Upper lobe of left lung (tissue), 6 donors: ENCODE data around the gene CDKL2. TPM values are rescaled to one million over a fixed set of nuclear protein-coding genes. Genes with fewer than 3 reads are reported as not detected.

ENCODE experiments used
- ATAC-seq, 2 donors: fragments of 200-7000 bp; cut with Tn5 transposase; one replicate each; pipeline ENCODE4 v1.9.1; 2022; ENCODE audit warnings: mild to moderate bottlenecking in 2 of 2, moderate library complexity in 2 of 2; ENCODE audit not compliant: low FRiP score in 2 of 2
- DNase-seq, 2 donors: peaks; one replicate each; pipeline ENCODE4 v3.0.0-alpha.2; 2019 to 2020
- H3K27ac ChIP-seq, 4 donors: fragments of 200-600 bp; sonication (generic); one replicate each; pipeline ENCODE4 v1.5.1; 2016 to 2019
- H3K27me3 ChIP-seq, 4 donors: fragments of 200-600 bp; sonication (generic); one replicate each; pipeline ENCODE4 v1.5.1; 2017 to 2019
- H3K36me3 ChIP-seq, 4 donors: fragments of 200-600 bp; sonication (generic); one replicate each; pipeline ENCODE4 v1.5.1; 2016 to 2019
- H3K4me1 ChIP-seq, 4 donors: fragments of 200-600 bp; sonication (generic); one replicate each; pipeline ENCODE4 v1.5.1; 2018 to 2019
- H3K4me3 ChIP-seq, 4 donors: fragments of 200-600 bp; sonication (generic); one replicate each; pipeline ENCODE4 v1.5.1; 2017 to 2019; ENCODE audit warnings: mild to moderate bottlenecking in 2 of 4, moderate library complexity in 1 of 4
- H3K9me3 ChIP-seq, 4 donors: fragments of 200-600 bp; sonication (generic); one replicate each; pipeline ENCODE4 v1.5.1; 2018 to 2019
- EP300 ChIP-seq, 4 donors: sonication (generic); formaldehyde crosslinking; IDR thresholded peaks; one replicate each; pipeline ENCODE4 v1.5.1; 2017; ENCODE audit warnings: antibody characterized with exemption in 4 of 4, control low read depth in 2 of 4
- POLR2A ChIP-seq, 4 donors: fragments of 450-650 bp; IDR thresholded peaks; one replicate each; pipeline ENCODE4 v1.5.1; 2016 to 2017; ENCODE audit warnings: antibody characterized with exemption in 4 of 4, mild to moderate bottlenecking in 2 of 4
- POLR2AphosphoS5 ChIP-seq, 2 donors: sonication (generic); formaldehyde crosslinking; IDR thresholded peaks; one replicate each; pipeline ENCODE4 v1.5.1; 2017; ENCODE audit warnings: antibody characterized with exemption in 2 of 2
- WGBS, 2 donors: methylation state at CpG; one replicate each; pipeline ENCODE4 v1.1.5; 2017 to 2018; 5-methylcytosine and 5-hydroxymethylcytosine counted together
- total RNA-seq, 6 donors: library from RNA; depleted of rRNA in 4 of 6; stranded (reverse); fragments of >200 nt in 4 of 6; gene quantifications; one replicate each; pipeline versions ENCODE4 v1.1.0 to v1.2.1, GENCODE V29; 2016 to 2021
- TF ChIP-seq, protein P1 (sequence below), 6 experiments: fragments of 450-650 bp in 4 of 6; fragments of 200-600 bp in 2 of 6; sonication (generic) in 2 of 6; IDR thresholded peaks; one replicate each; pipeline ENCODE4 v1.5.1; 2016 to 2019; ENCODE audit warnings: antibody characterized with exemption in 6 of 6
- donor health status: DM: no; HTN: no; CAD: no; lungs with moderate emphysema.
- donor health status: DM: no; HTN: yes; CAD: no; lungs with severe emphysema.

CDKL2 gene
- total RNA-seq, 6 donors from 2014 or later, result 3.7 to 32.4 (median 17.0) TPM

DNA sequence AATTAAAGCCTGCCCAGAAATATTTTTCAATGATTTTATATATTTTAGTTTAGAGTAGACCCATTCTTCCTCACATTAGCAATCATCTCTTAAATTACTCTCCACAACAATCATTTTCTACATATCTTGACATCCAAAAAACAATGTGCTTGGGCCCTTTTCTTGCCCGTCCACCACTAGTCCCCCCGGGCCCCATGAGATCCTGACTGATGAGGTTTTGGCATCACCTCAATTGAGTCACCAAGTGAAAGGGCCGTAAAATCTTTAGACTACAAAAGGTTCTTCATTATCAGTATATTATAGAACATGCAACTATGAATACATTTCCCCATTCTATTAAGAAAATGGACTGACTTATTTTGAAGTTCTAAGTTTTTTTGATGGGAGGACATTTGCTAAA is 4.0 kb upstream of the CDKL2 start:
- ATAC-seq, result no peak
- no peak for DNase-seq
- WGBS, 2 donors, result 83 to 94% methylated on average over 3 of the region's 3 CpGs
- Histone ChIP-seq H3K27me3 (no peaks in the 10 kb centered on the region), H3K27ac (no peak overlapping the region), H3K4me1 (peaks cover 0 to 17% (median 11%) of the 10 kb centered on the region in 4 donors), H3K36me3 (no peaks in the 10 kb centered on the region), H3K4me3 (no peak overlapping the region), H3K9me3 (no peaks in the 10 kb centered on the region)
- TF ChIP-seq POLR2AphosphoS5 (IDR thresholded peaks at IDR 0.05) (no peak), POLR2A (IDR thresholded peaks at IDR 0.05) (no peak), EP300 (IDR thresholded peaks at IDR 0.05) (no peak)
- TF ChIP-seq, protein P1, sequence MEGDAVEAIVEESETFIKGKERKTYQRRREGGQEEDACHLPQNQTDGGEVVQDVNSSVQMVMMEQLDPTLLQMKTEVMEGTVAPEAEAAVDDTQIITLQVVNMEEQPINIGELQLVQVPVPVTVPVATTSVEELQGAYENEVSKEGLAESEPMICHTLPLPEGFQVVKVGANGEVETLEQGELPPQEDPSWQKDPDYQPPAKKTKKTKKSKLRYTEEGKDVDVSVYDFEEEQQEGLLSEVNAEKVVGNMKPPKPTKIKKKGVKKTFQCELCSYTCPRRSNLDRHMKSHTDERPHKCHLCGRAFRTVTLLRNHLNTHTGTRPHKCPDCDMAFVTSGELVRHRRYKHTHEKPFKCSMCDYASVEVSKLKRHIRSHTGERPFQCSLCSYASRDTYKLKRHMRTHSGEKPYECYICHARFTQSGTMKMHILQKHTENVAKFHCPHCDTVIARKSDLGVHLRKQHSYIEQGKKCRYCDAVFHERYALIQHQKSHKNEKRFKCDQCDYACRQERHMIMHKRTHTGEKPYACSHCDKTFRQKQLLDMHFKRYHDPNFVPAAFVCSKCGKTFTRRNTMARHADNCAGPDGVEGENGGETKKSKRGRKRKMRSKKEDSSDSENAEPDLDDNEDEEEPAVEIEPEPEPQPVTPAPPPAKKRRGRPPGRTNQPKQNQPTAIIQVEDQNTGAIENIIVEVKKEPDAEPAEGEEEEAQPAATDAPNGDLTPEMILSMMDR (IDR thresholded peaks at IDR 0.05), result no peak

DNA sequence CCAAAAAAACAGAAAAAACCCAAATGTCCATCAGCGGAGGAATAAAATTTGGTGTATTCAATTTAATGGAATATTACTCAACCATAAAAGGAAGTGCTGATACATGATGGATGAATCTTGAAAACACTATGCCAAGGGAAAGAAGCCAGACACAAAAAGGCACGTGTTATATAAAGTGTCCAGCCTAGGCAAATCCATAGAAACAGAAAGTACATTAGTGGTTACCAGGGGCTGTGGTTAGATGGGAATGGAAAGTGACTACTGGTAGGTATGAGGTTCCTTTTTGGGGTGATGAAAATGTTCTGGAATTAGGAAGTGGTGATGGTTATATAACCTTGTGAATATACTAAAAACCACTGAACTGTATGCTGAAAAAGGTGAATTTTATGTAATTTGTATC is 3.5 kb upstream of the CDKL2 start:
- H3K4me3 ChIP-seq, result no peak overlapping the region
- no peak overlapping the region for H3K27ac ChIP-seq
- no peaks in the 10 kb centered on the region for H3K36me3 ChIP-seq
- no peaks in the 10 kb centered on the region for H3K27me3 ChIP-seq
- no peaks in the 10 kb centered on the region for H3K9me3 ChIP-seq
- ATAC-seq, result no peak
- DNase-seq, result no peak
- 72 to 73% methylated on average over 2 of the region's 2 CpGs for WGBS, 2 donors
- H3K4me1 ChIP-seq, result peaks cover 0 to 17% (median 10%) of the 10 kb centered on the region in 4 donors
- TF ChIP-seq EP300 (IDR thresholded peaks at IDR 0.05), result no peak
- TF ChIP-seq POLR2A (IDR thresholded peaks at IDR 0.05), result no peak
- TF ChIP-seq POLR2AphosphoS5 (IDR thresholded peaks at IDR 0.05), result no peak
- TF ChIP-seq, protein P1 (IDR thresholded peaks at IDR 0.05), result no peak

DNA sequence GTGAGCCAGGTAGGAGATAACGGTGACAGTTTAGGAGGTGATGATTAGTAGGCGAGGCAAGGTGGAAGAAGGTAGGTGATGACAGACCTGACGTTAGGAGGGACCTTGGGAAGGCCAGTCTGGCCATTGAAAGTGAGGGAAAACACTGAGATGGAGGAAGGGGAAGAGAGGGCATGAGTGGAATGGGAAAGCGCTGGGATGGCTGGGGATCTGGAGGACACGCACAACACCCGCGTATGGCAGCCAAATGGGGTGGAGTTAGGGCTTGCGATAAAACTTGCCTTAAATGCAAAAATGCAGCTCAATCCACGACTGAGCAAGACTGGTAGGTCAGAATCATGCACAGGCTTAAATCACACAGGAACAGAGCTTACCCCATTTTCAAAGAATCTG is 605 bp upstream of the CDKL2 start:
- no peaks in the 10 kb centered on the region for H3K9me3 ChIP-seq
- DNase-seq, result no peak
- H3K27me3 ChIP-seq, result no peaks in the 10 kb centered on the region
- peak overlapping the region; percentile 13 to 77 (median 74) for H3K27ac ChIP-seq
- 50 to 58% methylated on average over 9 of the region's 9 CpGs for WGBS, 2 donors
- peak overlapping the region in 3 of 4 donors; percentile 44 to 67 (median 65) for H3K4me3 ChIP-seq
- peaks cover 0 to 13% (median 9%) of the 10 kb centered on the region in 4 donors for H3K4me1 ChIP-seq
- TF ChIP-seq, protein P1 (IDR thresholded peaks at IDR 0.05), result no peak
- no peak for TF ChIP-seq EP300 (IDR thresholded peaks at IDR 0.05)
- no peak for TF ChIP-seq POLR2A (IDR thresholded peaks at IDR 0.05)
- TF ChIP-seq POLR2AphosphoS5 (IDR thresholded peaks at IDR 0.05), result no peak
- no peaks in the 10 kb centered on the region for H3K36me3 ChIP-seq
- ATAC-seq, result peak in 1 of 2 donors; percentile 15

DNA sequence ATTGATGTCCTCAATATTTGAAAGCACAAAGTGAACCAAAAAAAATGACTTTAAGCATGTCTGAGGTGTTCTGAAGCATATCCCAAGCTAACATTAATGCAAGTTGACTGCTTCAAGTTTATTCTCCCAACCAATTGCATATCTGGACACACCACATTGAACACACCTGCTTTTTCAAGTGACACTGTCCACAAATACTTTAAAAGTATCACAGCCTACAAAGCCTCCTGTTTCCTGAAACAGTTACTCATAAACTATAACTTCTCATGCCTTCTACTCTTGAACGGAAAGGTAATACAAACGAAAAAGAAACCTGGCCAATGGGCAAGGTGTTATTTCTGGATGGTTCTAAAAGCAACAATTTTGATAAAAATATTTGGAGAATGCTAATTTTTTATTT is 1.1 kb downstream of the CDKL2 start:
- ATAC-seq (peak; percentile 25 to 77), DNase-seq (no peak)
- 51 to 68% methylated on average over 2 of the region's 2 CpGs for WGBS, 2 donors
- Histone ChIP-seq H3K36me3 (no peaks in the 10 kb centered on the region), H3K4me1 (peaks cover 0 to 13% (median 9%) of the 10 kb centered on the region in 4 donors), H3K4me3 (peak overlapping the region in 3 of 4 donors; percentile 44 to 67 (median 65)), H3K27me3 (no peaks in the 10 kb centered on the region), H3K9me3 (no peaks in the 10 kb centered on the region), H3K27ac (peak overlapping the region in 3 of 4 donors; percentile 42 to 77 (median 75))
- TF ChIP-seq EP300 (IDR thresholded peaks at IDR 0.05) (peak in 1 of 4 donors; percentile 30), POLR2A (IDR thresholded peaks at IDR 0.05) (no peak)

DNA sequence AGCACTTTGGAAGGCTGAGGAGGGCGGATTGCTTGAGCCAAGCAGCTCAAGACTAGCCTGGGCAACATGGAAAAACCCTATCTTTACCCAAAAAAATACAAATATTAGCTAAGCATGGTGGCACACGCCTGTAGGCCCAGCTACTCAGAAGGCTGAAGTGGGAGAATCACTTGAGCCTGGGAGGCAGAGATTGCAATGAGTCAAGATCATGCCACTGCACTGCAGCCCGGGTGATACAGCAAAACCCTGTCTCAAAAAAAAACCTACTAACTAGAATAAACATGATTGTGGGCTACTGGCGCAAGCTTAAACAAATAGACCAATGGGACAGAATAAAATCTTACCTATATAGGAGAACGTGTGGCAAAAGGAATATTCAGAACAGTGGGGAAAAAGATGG is 7.3 kb downstream of the CDKL2 start:
- Histone ChIP-seq H3K27ac (no peak overlapping the region), H3K4me1 (no peaks in the 10 kb centered on the region)
- TF ChIP-seq POLR2A (IDR thresholded peaks at IDR 0.05) (no peak), EP300 (IDR thresholded peaks at IDR 0.05) (peak in 1 of 4 donors; percentile 30)

DNA sequence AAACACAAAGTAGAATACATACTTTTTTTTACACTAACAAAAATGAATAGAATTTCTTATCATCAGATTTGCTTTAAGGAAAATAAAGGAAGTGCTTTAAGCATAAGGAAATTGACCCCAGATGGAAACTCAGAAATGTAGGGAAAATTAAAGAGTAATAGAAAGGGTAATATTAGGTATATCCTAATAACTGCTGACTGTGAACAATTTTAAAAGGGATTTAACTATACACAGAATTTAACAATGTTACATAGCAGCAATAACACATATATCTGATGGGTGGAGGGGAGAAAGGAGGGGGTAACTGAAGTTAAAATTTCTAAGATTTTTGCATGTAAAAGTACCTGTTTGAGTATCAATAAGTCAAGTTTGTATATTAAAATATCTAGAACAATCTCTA is 8.6 kb downstream of the CDKL2 start:
- Histone ChIP-seq H3K27me3 (no peaks in the 10 kb centered on the region), H3K4me1 (no peaks in the 10 kb centered on the region), H3K36me3 (no peaks in the 10 kb centered on the region), H3K27ac (no peak overlapping the region), H3K9me3 (no peaks in the 10 kb centered on the region), H3K4me3 (no peak overlapping the region)
- TF ChIP-seq EP300 (IDR thresholded peaks at IDR 0.05) (no peak), POLR2AphosphoS5 (IDR thresholded peaks at IDR 0.05) (no peak), POLR2A (IDR thresholded peaks at IDR 0.05) (no peak)
- TF ChIP-seq, protein P1 (IDR thresholded peaks at IDR 0.05), result no peak
- DNase-seq (no peak), ATAC-seq (no peak)

More for the DNA sequence above, 7.3 kb downstream of the CDKL2 start:
- DNase-seq (peak in 1 of 2 donors; percentile 73), ATAC-seq (no peak)
- Histone ChIP-seq H3K4me3 (no peak overlapping the region), H3K9me3 (no peaks in the 10 kb centered on the region), H3K27me3 (no peaks in the 10 kb centered on the region), H3K36me3 (no peaks in the 10 kb centered on the region)
- WGBS, 2 donors, result 61 to 65% methylated on average over 5 of the region's 5 CpGs
